NAMALWA (cell line): ENCODE results near the gene HNRNPA3.

Experiments
- DNase-seq: peaks from one replicate; pipeline ENCODE4 v3.0.0-alpha.2; 2015; ENCODE audit warnings: low spot score

HNRNPA3 gene

DNA sequence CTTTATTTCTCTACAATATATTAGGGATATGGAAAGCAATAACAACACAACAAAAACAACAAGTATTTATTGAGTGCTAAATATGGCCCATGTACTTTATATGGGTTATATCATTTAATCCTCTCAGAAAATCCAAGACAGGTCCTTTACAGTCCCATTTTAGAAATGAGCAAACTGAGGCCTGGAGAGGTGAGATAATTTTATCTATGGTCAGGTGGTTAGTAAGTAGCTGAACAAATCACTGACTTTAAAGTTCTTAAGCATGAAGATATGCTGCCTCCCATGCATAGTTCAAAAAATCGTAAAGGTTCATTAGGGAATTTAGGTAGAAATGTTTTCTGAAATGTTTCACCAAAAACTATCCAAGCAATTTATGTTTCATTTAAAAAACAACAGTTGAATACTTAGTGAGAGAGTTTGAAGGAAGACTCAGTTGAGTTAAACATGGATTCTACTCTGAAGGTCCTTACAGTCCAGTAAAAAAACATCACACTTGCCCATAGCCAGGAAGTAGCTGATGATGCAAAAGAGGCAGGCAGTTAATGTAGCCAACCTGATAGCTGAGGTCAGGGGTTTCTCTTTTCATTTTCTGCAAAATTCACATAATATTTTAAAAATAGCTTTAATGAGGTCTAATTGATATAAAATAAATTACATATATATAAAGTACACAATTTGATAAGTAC lies 59.5 kb downstream of the HNRNPA3 start:
- no peak for DNase-seq

DNA sequence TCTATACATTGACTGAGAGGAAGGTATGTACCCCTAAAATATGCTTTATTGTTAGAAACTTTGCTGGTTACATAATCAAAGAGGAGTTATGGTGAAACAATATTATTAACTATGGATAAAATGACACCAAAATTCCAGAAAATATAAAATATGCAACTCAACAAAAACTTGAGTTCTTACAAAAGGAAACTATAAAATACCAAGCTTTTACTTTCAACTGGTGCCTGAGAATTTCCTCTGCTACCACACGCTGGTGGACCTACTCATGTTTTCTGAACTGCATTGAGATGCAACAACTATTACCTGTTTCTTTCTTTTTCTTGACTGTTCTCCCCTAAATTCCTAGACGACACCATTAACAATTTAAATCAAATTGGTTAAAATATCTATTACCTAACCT lies 60.2 kb downstream of the HNRNPA3 start:
- no peak for DNase-seq

DNA sequence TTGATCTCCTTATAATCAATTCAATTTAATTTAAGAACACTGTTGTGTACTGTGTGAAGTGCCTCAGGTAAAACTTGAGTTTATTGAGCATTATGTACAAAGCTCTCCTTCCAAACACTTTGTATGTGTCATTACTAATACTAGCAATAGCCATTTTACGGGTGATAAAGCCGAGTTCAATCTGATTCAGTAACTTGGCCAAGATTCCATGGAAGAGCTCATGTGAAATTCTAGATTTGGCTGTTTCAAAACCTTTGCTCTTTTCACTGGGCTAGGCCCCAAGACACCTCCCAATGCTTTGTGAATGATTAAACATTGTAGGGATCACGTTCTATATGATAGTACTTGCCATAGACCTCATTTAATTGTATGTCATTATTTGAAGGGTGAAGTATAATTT lies 60.8 kb downstream of the HNRNPA3 start:
- no peak for DNase-seq
